Measurements from ENCODE around the gene SH2D4B. TPM values are rescaled to one million over a fixed set of nuclear protein-coding genes. Genes with fewer than 3 reads are reported as not detected.

Gene SH2D4B
- total RNA-seq, 2 experiments from 2014 or later = 0.16 to 0.31 TPM

- ATAC-seq (ENCODE audit: poor library complexity) = no peak
- Histone ChIP-seq H3K27ac (ENCODE audit: low read depth in 1 of 2, low read length in 2 of 2) (no peak overlapping the region), H3K9me3 (ENCODE audit: control insufficient read depth in 1 of 2, insufficient read depth in 1 of 2, low read length in 2 of 2) (peaks cover 0 to 11% of the 10 kb centered on the region in 2 experiments), H3K4me1 (ENCODE audit: insufficient read depth, low read length) (no peaks in the 10 kb centered on the region), H3K4me3 (ENCODE audit: low read length) (no peak overlapping the region), H3K36me3 (ENCODE audit: insufficient read depth, low read length) (no peaks in the 10 kb centered on the region), H3K27me3 (ENCODE audit: control insufficient read depth in 1 of 2, insufficient read depth in 2 of 2, low read length in 2 of 2) (no peaks in the 10 kb centered on the region)
- no peak for DNase-seq
- no peaks in the 10 kb centered on the region for H3K36me3 Mint-ChIP-seq (ENCODE audit: low read depth)
- H3K27ac Mint-ChIP-seq = no peak overlapping the region
- no peak for TF ChIP-seq CTCF (IDR thresholded peaks at IDR 0.05)
- ChIA-PET POLR2A (no interaction called here), CTCF (no interaction called here)
- intact Hi-C loops (cut with DNase I, micrococcal nuclease) = no loop called here
- H3K4me1 Mint-ChIP-seq (ENCODE audit: low read depth) = no peaks in the 10 kb centered on the region
- no peaks in the 10 kb centered on the region for H3K9me3 Mint-ChIP-seq
- H3K27me3 Mint-ChIP-seq = no peaks in the 10 kb centered on the region
- no peak overlapping the region for H3K4me3 Mint-ChIP-seq
Observed at GRCh38 chr10:80613466-80614170, 75.9 kb downstream of the SH2D4B start.

GRCh38 chr10:80614576-80615416, 77.1 kb downstream of the SH2D4B start:
- H3K4me3 ChIP-seq (ENCODE audit: low read length) = no peak overlapping the region
- H3K36me3 Mint-ChIP-seq (ENCODE audit: low read depth) = no peaks in the 10 kb centered on the region
- H3K36me3 ChIP-seq (ENCODE audit: insufficient read depth, low read length) = no peaks in the 10 kb centered on the region
- TF ChIP-seq CTCF (IDR thresholded peaks at IDR 0.05) = no peak
- DNase-seq = no peak
- no peak for ATAC-seq (ENCODE audit: poor library complexity)
- no peaks in the 10 kb centered on the region for H3K9me3 Mint-ChIP-seq
- no peak overlapping the region for H3K27ac ChIP-seq (ENCODE audit: low read depth in 1 of 2, low read length in 2 of 2)
- H3K27ac Mint-ChIP-seq = no peak overlapping the region
- intact Hi-C loops (cut with DNase I, micrococcal nuclease) = no loop called here
- no peaks in the 10 kb centered on the region for H3K4me1 ChIP-seq (ENCODE audit: insufficient read depth, low read length)
- no peaks in the 10 kb centered on the region for H3K27me3 Mint-ChIP-seq
- H3K4me3 Mint-ChIP-seq = no peak overlapping the region
- ChIA-PET POLR2A (no interaction called here), CTCF (no interaction called here)
- H3K9me3 ChIP-seq (ENCODE audit: control insufficient read depth in 1 of 2, insufficient read depth in 1 of 2, low read length in 2 of 2) = peaks cover 0 to 11% of the 10 kb centered on the region in 2 experiments
- no peaks in the 10 kb centered on the region for H3K4me1 Mint-ChIP-seq (ENCODE audit: low read depth)
- no peaks in the 10 kb centered on the region for H3K27me3 ChIP-seq (ENCODE audit: control insufficient read depth in 1 of 2, insufficient read depth in 2 of 2, low read length in 2 of 2)

- no peak for ATAC-seq (ENCODE audit: poor library complexity)
- Mint-ChIP-seq H3K27ac (no peak overlapping the region), H3K4me3 (no peak overlapping the region), H3K9me3 (no peaks in the 10 kb centered on the region), H3K4me1 (ENCODE audit: low read depth) (no peaks in the 10 kb centered on the region), H3K27me3 (no peaks in the 10 kb centered on the region), H3K36me3 (ENCODE audit: low read depth) (no peaks in the 10 kb centered on the region)
- ChIA-PET POLR2A (no interaction called here), CTCF (no interaction called here)
- no peak for TF ChIP-seq CTCF (IDR thresholded peaks at IDR 0.05)
- intact Hi-C loops (cut with DNase I, micrococcal nuclease) = no loop called here
- Histone ChIP-seq H3K9me3 (ENCODE audit: control insufficient read depth in 1 of 2, insufficient read depth in 1 of 2, low read length in 2 of 2) (peaks cover 0 to 11% of the 10 kb centered on the region in 2 experiments), H3K4me1 (ENCODE audit: insufficient read depth, low read length) (no peaks in the 10 kb centered on the region), H3K4me3 (ENCODE audit: low read length) (no peak overlapping the region), H3K36me3 (ENCODE audit: insufficient read depth, low read length) (no peaks in the 10 kb centered on the region), H3K27me3 (ENCODE audit: control insufficient read depth in 1 of 2, insufficient read depth in 2 of 2, low read length in 2 of 2) (no peaks in the 10 kb centered on the region), H3K27ac (ENCODE audit: low read depth in 1 of 2, low read length in 2 of 2) (no peak overlapping the region)
- no peak for DNase-seq
Observed at GRCh38 chr10:80617807-80618206, 80.1 kb downstream of the SH2D4B start.
